H1 (cell line): ENCODE measurements around the gene PIGM. TPM values are rescaled to one million over a fixed set of nuclear protein-coding genes. Genes with fewer than 3 reads are reported as not detected.

Experiments
- CTCF ChIA-PET: fragments of 300-600 bp; sonication (Branson Sonifier 250); formaldehyde crosslinking; loops from one replicate; lab custom pipeline; 2021; ENCODE audit not compliant: partially characterized antibody; lab: Charles Lee
- POLR2A ChIA-PET: fragments of 300-600 bp; sonication (Branson Sonifier 250); formaldehyde crosslinking; loops from one replicate; lab custom pipeline; 2021; ENCODE audit warnings: inconsistent platforms; ENCODE audit not compliant: partially characterized antibody; lab: Charles Lee
- DNase-seq, 2 experiments: peaks; one replicate each; pipeline versions ENCODE4 v3.0.0 to v3.0.0-alpha.2; 2010 to 2022; ENCODE audit warnings: low spot score in 2 of 2, low read depth in 1 of 2, mixed read lengths in 1 of 2
- FAIRE-seq: peaks from 2 replicates; lab custom pipeline; 2011; peaks lifted over from hg19 to GRCh38; lab: Jason Lieb, UNC
- H2AFZ ChIP-seq: 2 replicates; pipeline ENCODE4 v1.8.1; 2012; ENCODE audit warnings: low read length, inconsistent platforms
- H2AK5ac ChIP-seq: 2 replicates; pipeline ENCODE4 v1.6.1; 2013; ENCODE audit warnings: low read depth, low read length
- H2BK120ac ChIP-seq: replicated peaks from 2 replicates; pipeline ENCODE3; 2013; ENCODE audit warnings: low read depth, low read length, inconsistent platforms
- H2BK12ac ChIP-seq: 2 replicates; pipeline ENCODE4 v1.6.1; 2013; ENCODE audit warnings: low read depth, low read length
- H2BK15ac ChIP-seq: 2 replicates; pipeline ENCODE4 v1.6.1; 2013; ENCODE audit warnings: low read length
- H2BK20ac ChIP-seq: 2 replicates; pipeline ENCODE4 v1.6.1; 2013; ENCODE audit warnings: low read length
- H2BK5ac ChIP-seq: 2 replicates; pipeline ENCODE4 v1.6.1; 2013; ENCODE audit warnings: low read depth, low read length
- H3K14ac ChIP-seq: 2 replicates; pipeline ENCODE4 v1.6.1; 2013; ENCODE audit warnings: inconsistent platforms; ENCODE audit not compliant: insufficient read length
- H3K18ac ChIP-seq: 2 replicates; pipeline ENCODE4 v1.6.1; 2013; ENCODE audit warnings: low read length; ENCODE audit errors: extremely low read depth
- H3K23ac ChIP-seq: 2 replicates; pipeline ENCODE4 v1.6.1; 2013; ENCODE audit warnings: inconsistent platforms; ENCODE audit not compliant: insufficient read length
- H3K23me2 ChIP-seq: 2 replicates; pipeline ENCODE4 v1.6.1; 2013; ENCODE audit warnings: low read depth, low read length
- H3K27ac ChIP-seq: 2 replicates; pipeline ENCODE4 v1.6.1; 2011; ENCODE audit warnings: low read depth, low read length, inconsistent platforms
- H3K27me3 ChIP-seq, 4 experiments: replicated peaks in 1 of 4; 1 replicate in 1 of 4; 2 replicates in 3 of 4; pipeline versions ENCODE4 v1.6.1 to v1.8.1; 2011 to 2013; ENCODE audit warnings: low read length in 3 of 4, mild to moderate bottlenecking in 3 of 4, inconsistent platforms in 2 of 4, mixed read lengths in 2 of 4, moderate library complexity in 1 of 4; ENCODE audit not compliant: control insufficient read depth in 3 of 4, insufficient read depth in 3 of 4; ENCODE audit errors: extremely low read depth in 1 of 4
- H3K36me3 ChIP-seq, 4 experiments: 2 replicates each; pipeline versions ENCODE4 v1.6.1 to v1.8.1; 2011 to 2013; ENCODE audit warnings: mild to moderate bottlenecking in 4 of 4, low read length in 3 of 4, moderate library complexity in 2 of 4, control low read depth in 1 of 4, inconsistent platforms in 1 of 4; ENCODE audit not compliant: insufficient read depth in 4 of 4, control insufficient read depth in 2 of 4
- H3K4ac ChIP-seq: replicated peaks from 2 replicates; pipeline ENCODE3; 2013; ENCODE audit warnings: low read length, low read depth, mixed read lengths, inconsistent platforms; ENCODE audit not compliant: insufficient read length
- H3K4me1 ChIP-seq, 4 experiments: replicated peaks in 1 of 4; 1 replicate in 1 of 4; 2 replicates in 3 of 4; pipeline versions ENCODE4 v1.6.1 to v1.8.1; 2011 to 2013; ENCODE audit warnings: low read length in 3 of 4, inconsistent platforms in 2 of 4, mixed read lengths in 1 of 4; ENCODE audit not compliant: insufficient read depth in 4 of 4, control insufficient read depth in 3 of 4
- H3K4me2 ChIP-seq, 2 experiments: 2 replicates each; pipeline versions ENCODE4 v1.6.1 to v1.8.1; 2011 to 2013; ENCODE audit warnings: low read depth in 2 of 2, low read length in 2 of 2, control low read depth in 1 of 2, inconsistent platforms in 1 of 2, mild to moderate bottlenecking in 1 of 2; ENCODE audit not compliant: insufficient read depth in 1 of 2
- H3K4me3 ChIP-seq, 4 experiments: fragments of 200-600, 300-600 bp in 1 of 4; sonication (generic), shearing (Covaris generic), sonication (Bioruptor Twin) in 1 of 4; 2 replicates each; pipeline versions ENCODE4 v1.5.1 to v1.8.1; 2011 to 2016; ENCODE audit warnings: low read length in 4 of 4, low read depth in 3 of 4, control low read depth in 2 of 4, inconsistent platforms in 2 of 4, mild to moderate bottlenecking in 2 of 4, mixed read lengths in 1 of 4, moderate library complexity in 1 of 4; ENCODE audit not compliant: insufficient read depth in 2 of 4; ENCODE audit errors: extremely low read depth in 1 of 4
- H3K56ac ChIP-seq: replicated peaks from 2 replicates; pipeline ENCODE3; 2013; ENCODE audit warnings: low read depth, mild to moderate bottlenecking, mixed read lengths, low read length, inconsistent platforms; ENCODE audit not compliant: insufficient read length
- H3K79me1 ChIP-seq: 2 replicates; pipeline ENCODE4 v1.6.1; 2013; ENCODE audit warnings: low read depth, low read length, control low read depth
- H3K79me2 ChIP-seq, 2 experiments: 2 replicates each; pipeline versions ENCODE4 v1.6.1 to v1.8.1; 2012 to 2013; ENCODE audit warnings: low read length in 2 of 2, mild to moderate bottlenecking in 2 of 2, inconsistent platforms in 1 of 2; ENCODE audit not compliant: insufficient read depth in 2 of 2, control insufficient read depth in 1 of 2
- H3K9ac ChIP-seq, 4 experiments: replicated peaks in 1 of 4; 1 replicate in 1 of 4; 2 replicates in 3 of 4; pipeline versions ENCODE4 v1.6.1 to v1.8.1; 2011 to 2013; ENCODE audit warnings: low read depth in 3 of 4, low read length in 3 of 4, control low read depth in 2 of 4, mild to moderate bottlenecking in 2 of 4, moderate library complexity in 2 of 4, inconsistent platforms in 1 of 4; ENCODE audit errors: extremely low read depth in 1 of 4
- H3K9me3 ChIP-seq, 2 experiments: 2 replicates each; pipeline versions ENCODE4 v1.6.1 to v1.8.1; 2012 to 2013; ENCODE audit warnings: mild to moderate bottlenecking in 2 of 2, moderate library complexity in 2 of 2, control low read depth in 1 of 2, inconsistent platforms in 1 of 2, low read depth in 1 of 2, low read length in 1 of 2, mixed read lengths in 1 of 2; ENCODE audit not compliant: insufficient read depth in 2 of 2
- H4K20me1 ChIP-seq, 2 experiments: replicated peaks in 1 of 2; 2 replicates each; pipeline versions ENCODE3 to v1.8.1; 2011 to 2013; ENCODE audit warnings: inconsistent platforms in 2 of 2, low read length in 2 of 2, mild to moderate bottlenecking in 1 of 2; ENCODE audit not compliant: insufficient read depth in 2 of 2, control insufficient read depth in 1 of 2
- H4K5ac ChIP-seq: 2 replicates; pipeline ENCODE4 v1.6.1; 2013; ENCODE audit warnings: low read length, low read depth, mixed read lengths, inconsistent platforms; ENCODE audit not compliant: insufficient read length
- H4K8ac ChIP-seq: 2 replicates; pipeline ENCODE4 v1.8.0; 2013; ENCODE audit warnings: mild to moderate bottlenecking, moderate library complexity, low read length, inconsistent platforms; ENCODE audit not compliant: insufficient read depth; ENCODE audit errors: extremely low read depth
- H4K91ac ChIP-seq: replicated peaks from 2 replicates; pipeline ENCODE3; 2013; ENCODE audit warnings: low read length, mixed read lengths, inconsistent platforms; ENCODE audit not compliant: insufficient read length
- CHD1 ChIP-seq: IDR thresholded peaks from 2 replicates; pipeline ENCODE4 v1.6.1; 2012; ENCODE audit warnings: low read depth, low read length, improper control_type of control experiment
- GABPA ChIP-seq: IDR thresholded peaks from 2 replicates; pipeline ENCODE4 v1.6.1; 2011; ENCODE audit warnings: mild to moderate bottlenecking, low read length, moderate library complexity, borderline replicate concordance; ENCODE audit not compliant: insufficient read depth
- PHF8 ChIP-seq: fragments of 200-600 bp; sonication (generic); conservative IDR thresholded peaks from 2 replicates; pipeline ENCODE4 v1.7.1; 2012; ENCODE audit warnings: low read depth, mild to moderate bottlenecking, inconsistent platforms, low read length, moderate library complexity
- SIX5 ChIP-seq: IDR thresholded peaks from 2 replicates; pipeline ENCODE4 v1.6.1; 2011; ENCODE audit warnings: mild to moderate bottlenecking, low read depth, low read length
- ZNF274 ChIP-seq: IDR thresholded peaks from 2 replicates; pipeline ENCODE4 v1.7.0; 2012; ENCODE audit warnings: low read length, borderline replicate concordance; ENCODE audit errors: extremely low read depth
- WGBS, 2 experiments: shearing (Covaris generic) in 1 of 2; methylation state at CpG; one replicate each; pipeline versions ENCODE4 v1.1.6 to v1.1.7; 2013 to 2015; ENCODE audit warnings: low lambda C conversion rate in 2 of 2, mixed read lengths in 2 of 2, inconsistent platforms in 1 of 2, low coverage in 1 of 2, missing lambda C conversion rate in 1 of 2; ENCODE audit not compliant: insufficient replicate concordance in 2 of 2, insufficient coverage in 1 of 2, insufficient read length in 1 of 2; ENCODE audit errors: extremely low coverage in 1 of 2, missing lambda C conversion rate in 1 of 2; 5-methylcytosine and 5-hydroxymethylcytosine counted together
- polyA plus RNA-seq, 7 experiments: library from polyadenylated mRNA; depleted of rRNA in 3 of 7; stranded (reverse) in 5 of 7; unstranded in 2 of 7; fragments of >200 nt in 5 of 7; fragments of 200-250 nt in 2 of 7; gene quantifications; 1 replicate in 5 of 7; 2 replicates in 1 of 7; 4 replicates in 1 of 7; pipeline versions ENCODE4 v1.2.1 to v1.2.3, GENCODE V29; 2011 to 2013; ENCODE audit warnings: missing spikeins in 2 of 7, mixed read lengths in 2 of 7
- total RNA-seq: library from RNA; stranded (reverse); fragmentation: NEBNext Ultra II Directional; extraction: Animal tissue kit (Norgen Biotek cat#: 25700); gene quantifications from 2 replicates; pipeline ENCODE4 v1.2.1, GENCODE V29; 2021
- TF ChIP-seq, protein P1 (sequence below): IDR thresholded peaks from 2 replicates; pipeline ENCODE4 v1.6.1; 2012; ENCODE audit warnings: low read length, inconsistent platforms
- TF ChIP-seq, protein P2 (sequence below): IDR thresholded peaks from 2 replicates; pipeline ENCODE4 v1.6.1; 2012; ENCODE audit warnings: inconsistent platforms
- TF ChIP-seq, protein P3 (sequence below), 3 experiments: IDR thresholded peaks; 1 replicate in 2 of 3; 2 replicates in 1 of 3; pipeline versions ENCODE4 v1.5.1 to v1.6.1; 2011; ENCODE audit warnings: low read length in 3 of 3, mild to moderate bottlenecking in 3 of 3, inconsistent platforms in 2 of 3, low read depth in 1 of 3, moderate library complexity in 1 of 3; ENCODE audit not compliant: insufficient read depth in 1 of 3; ENCODE audit errors: control extremely low read depth in 1 of 3

PIGM gene
- total and polyA plus RNA-seq, 2 of the 8 experiments (the other 6 are each of a cell fraction or from before 2014, with no cell fraction given): 5.4 to 6.0 TPM

DNA sequence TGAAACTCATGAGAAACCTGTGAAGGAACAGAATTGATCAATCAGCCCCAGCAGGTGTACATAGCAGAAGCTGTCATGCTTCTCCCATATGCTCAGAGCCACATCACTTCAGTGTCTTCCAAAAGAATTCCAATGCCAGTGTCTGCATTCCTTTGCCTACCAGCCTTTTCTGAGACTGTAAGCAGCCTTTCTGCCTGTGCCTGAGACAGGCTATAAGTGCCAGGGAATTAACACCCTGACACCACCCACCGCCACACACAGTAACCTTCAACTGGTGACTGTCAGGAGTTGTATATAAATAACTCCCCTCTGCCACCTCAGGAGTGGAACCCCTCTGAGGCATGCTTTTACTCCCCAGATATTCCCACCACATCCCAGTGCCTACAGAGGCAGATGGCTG is 39.6 kb downstream of the PIGM start:
- H3K56ac ChIP-seq: no peak overlapping the region
- no peak overlapping the region for H2BK20ac ChIP-seq
- no peak overlapping the region for H2BK12ac ChIP-seq
- TF ChIP-seq, protein P1, sequence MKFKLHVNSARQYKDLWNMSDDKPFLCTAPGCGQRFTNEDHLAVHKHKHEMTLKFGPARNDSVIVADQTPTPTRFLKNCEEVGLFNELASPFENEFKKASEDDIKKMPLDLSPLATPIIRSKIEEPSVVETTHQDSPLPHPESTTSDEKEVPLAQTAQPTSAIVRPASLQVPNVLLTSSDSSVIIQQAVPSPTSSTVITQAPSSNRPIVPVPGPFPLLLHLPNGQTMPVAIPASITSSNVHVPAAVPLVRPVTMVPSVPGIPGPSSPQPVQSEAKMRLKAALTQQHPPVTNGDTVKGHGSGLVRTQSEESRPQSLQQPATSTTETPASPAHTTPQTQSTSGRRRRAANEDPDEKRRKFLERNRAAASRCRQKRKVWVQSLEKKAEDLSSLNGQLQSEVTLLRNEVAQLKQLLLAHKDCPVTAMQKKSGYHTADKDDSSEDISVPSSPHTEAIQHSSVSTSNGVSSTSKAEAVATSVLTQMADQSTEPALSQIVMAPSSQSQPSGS: no peak
- TF ChIP-seq CHD1 (no peak), ZNF274 (no peak), SIX5 (no peak), GABPA (no peak), PHF8 (no peak)
- TF ChIP-seq, protein P2, sequence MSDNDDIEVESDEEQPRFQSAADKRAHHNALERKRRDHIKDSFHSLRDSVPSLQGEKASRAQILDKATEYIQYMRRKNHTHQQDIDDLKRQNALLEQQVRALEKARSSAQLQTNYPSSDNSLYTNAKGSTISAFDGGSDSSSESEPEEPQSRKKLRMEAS: no peak
- TF ChIP-seq, protein P3, sequence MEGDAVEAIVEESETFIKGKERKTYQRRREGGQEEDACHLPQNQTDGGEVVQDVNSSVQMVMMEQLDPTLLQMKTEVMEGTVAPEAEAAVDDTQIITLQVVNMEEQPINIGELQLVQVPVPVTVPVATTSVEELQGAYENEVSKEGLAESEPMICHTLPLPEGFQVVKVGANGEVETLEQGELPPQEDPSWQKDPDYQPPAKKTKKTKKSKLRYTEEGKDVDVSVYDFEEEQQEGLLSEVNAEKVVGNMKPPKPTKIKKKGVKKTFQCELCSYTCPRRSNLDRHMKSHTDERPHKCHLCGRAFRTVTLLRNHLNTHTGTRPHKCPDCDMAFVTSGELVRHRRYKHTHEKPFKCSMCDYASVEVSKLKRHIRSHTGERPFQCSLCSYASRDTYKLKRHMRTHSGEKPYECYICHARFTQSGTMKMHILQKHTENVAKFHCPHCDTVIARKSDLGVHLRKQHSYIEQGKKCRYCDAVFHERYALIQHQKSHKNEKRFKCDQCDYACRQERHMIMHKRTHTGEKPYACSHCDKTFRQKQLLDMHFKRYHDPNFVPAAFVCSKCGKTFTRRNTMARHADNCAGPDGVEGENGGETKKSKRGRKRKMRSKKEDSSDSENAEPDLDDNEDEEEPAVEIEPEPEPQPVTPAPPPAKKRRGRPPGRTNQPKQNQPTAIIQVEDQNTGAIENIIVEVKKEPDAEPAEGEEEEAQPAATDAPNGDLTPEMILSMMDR (IDR thresholded peaks at IDR 0.05; ENCODE audit: control extremely low read depth in 1 of 3, insufficient read depth in 1 of 3, low read depth in 1 of 3, low read length in 3 of 3): no peak

More for the DNA sequence above, 39.6 kb downstream of the PIGM start:
- H3K27ac ChIP-seq: no peak overlapping the region
- H2BK120ac ChIP-seq: no peak overlapping the region
- no peak overlapping the region for H2BK5ac ChIP-seq
- H2AK5ac ChIP-seq: no peak overlapping the region
- H3K9me3 ChIP-seq: peaks cover 0 to under 1% of the 10 kb centered on the region in 2 experiments; a peak in 1 of 4 replicates
- DNase-seq (peak in 1 of 2 experiments; percentile 45), FAIRE-seq (no peak)
- H3K4me2 ChIP-seq: no peak overlapping the region
- no peaks in the 10 kb centered on the region for H3K79me2 ChIP-seq
- no peaks in the 10 kb centered on the region for H3K79me1 ChIP-seq
- ChIA-PET CTCF (interaction anchor here (1.2 to 8.9 kb wide), 5 partner anchors 12 to 59 kb away, joined by 3 to 98 read pairs (median 4); no protein-coding TSS in a partner anchor), POLR2A (interaction anchor here (1.1 kb wide), 1 partner anchor 46 kb away, joined by 3 read pairs; no protein-coding TSS in a partner anchor)
- WGBS, 2 experiments: 83% methylated on average over 1 of the region's 1 CpG; no CpG with 5 or more reads in 1 of the 2 experiments
- H3K14ac ChIP-seq: peak overlapping the region; percentile 63
- H4K20me1 ChIP-seq: no peaks in the 10 kb centered on the region
- H4K91ac ChIP-seq: no peak overlapping the region
- no peaks in the 10 kb centered on the region for H3K27me3 ChIP-seq
- no peaks in the 10 kb centered on the region; the same call in 1 of the 2 replicates for H3K23me2 ChIP-seq
- no peak overlapping the region for H3K4me3 ChIP-seq
- H3K23ac ChIP-seq: no peak overlapping the region
- no peaks in the 10 kb centered on the region for H3K4me1 ChIP-seq
- no peak overlapping the region for H3K4ac ChIP-seq
- no peaks in the 10 kb centered on the region for H3K36me3 ChIP-seq
- peak overlapping the region; percentile 14; the same call in 1 of the 2 replicates for H4K8ac ChIP-seq
- H2BK15ac ChIP-seq: no peak overlapping the region
- H4K5ac ChIP-seq: no peak overlapping the region
- H3K18ac ChIP-seq: no peak overlapping the region
- no peak overlapping the region for H2AFZ ChIP-seq
- no peak overlapping the region for H3K9ac ChIP-seq
